ENCODE measurements around the gene MUC2. TPM values are rescaled to one million over a fixed set of nuclear protein-coding genes. Genes with fewer than 3 reads are reported as not detected.

The MUC2 gene
- not detected for total RNA-seq (ENCODE audit: unreplicated experiment)
- long read RNA-seq = 0 reads

- no peak for DNase-seq
- H3K27me3 Mint-ChIP-seq (ENCODE audit: unreplicated experiment) = peaks cover 4% of the 10 kb centered on the region
- no peaks in the 10 kb centered on the region for H3K4me1 Mint-ChIP-seq (ENCODE audit: low read depth, unreplicated experiment)
- no peaks in the 10 kb centered on the region for H3K36me3 Mint-ChIP-seq (ENCODE audit: unreplicated experiment)
- H3K9me3 Mint-ChIP-seq (ENCODE audit: unreplicated experiment) = no peaks in the 10 kb centered on the region
- no peak within 1 kb of the TSS for H3K27ac Mint-ChIP-seq (ENCODE audit: unreplicated experiment)
- H3K4me3 Mint-ChIP-seq (ENCODE audit: unreplicated experiment) = no peak within 1 kb of the TSS
- no peak for TF ChIP-seq CTCF (IDR thresholded peaks at IDR 0.05; ENCODE audit: partially characterized antibody, unreplicated experiment)
These were observed at the start of gene MUC2 for GRCh38 chr11:1074244-1075221. Gene MUC2 (plus strand): TSS chr11:1074874.

- peaks cover 12% of the 10 kb centered on the region for H3K27me3 Mint-ChIP-seq (ENCODE audit: unreplicated experiment)
- TF ChIP-seq CTCF (IDR thresholded peaks at IDR 0.05; ENCODE audit: partially characterized antibody, unreplicated experiment) = no peak
- DNase-seq = no peak
- H3K36me3 Mint-ChIP-seq (ENCODE audit: unreplicated experiment) = peaks cover 9% of the 10 kb centered on the region
- no peak overlapping the region for H3K27ac Mint-ChIP-seq (ENCODE audit: unreplicated experiment)
- H3K4me3 Mint-ChIP-seq (ENCODE audit: unreplicated experiment) = no peak overlapping the region
- H3K9me3 Mint-ChIP-seq (ENCODE audit: unreplicated experiment) = peaks cover 17% of the 10 kb centered on the region
- H3K4me1 Mint-ChIP-seq (ENCODE audit: low read depth, unreplicated experiment) = peaks cover 2% of the 10 kb centered on the region
These were observed 49.1 kb upstream of the MUC2 start for GRCh38 chr11:1025410-1026162.

DNA sequence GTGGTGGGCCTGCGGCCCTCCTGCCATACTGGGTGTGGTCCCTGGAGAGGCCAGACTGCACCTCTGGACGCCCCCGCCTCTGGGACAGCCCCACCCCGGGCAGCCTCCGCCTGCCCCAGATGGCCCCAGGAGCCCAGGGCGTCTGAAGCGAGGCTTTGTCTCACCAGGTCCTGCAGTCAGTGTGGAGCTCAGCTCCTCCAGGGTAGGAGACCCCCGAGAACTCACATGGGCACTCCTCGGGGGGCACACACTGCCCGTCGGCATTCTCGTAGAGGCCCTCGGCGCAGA is 48.6 kb upstream of the MUC2 start:
- Mint-ChIP-seq H3K4me3 (ENCODE audit: unreplicated experiment) (no peak overlapping the region), H3K4me1 (ENCODE audit: low read depth, unreplicated experiment) (peaks cover 2% of the 10 kb centered on the region), H3K9me3 (ENCODE audit: unreplicated experiment) (peaks cover 17% of the 10 kb centered on the region), H3K27me3 (ENCODE audit: unreplicated experiment) (peaks cover 12% of the 10 kb centered on the region), H3K27ac (ENCODE audit: unreplicated experiment) (no peak overlapping the region), H3K36me3 (ENCODE audit: unreplicated experiment) (peaks cover 9% of the 10 kb centered on the region)
- no peak for TF ChIP-seq CTCF (IDR thresholded peaks at IDR 0.05; ENCODE audit: partially characterized antibody, unreplicated experiment)
- DNase-seq = no peak

GRCh38 chr11:1026641-1027482 is 47.8 kb upstream of the MUC2 start:
- Mint-ChIP-seq H3K27me3 (ENCODE audit: unreplicated experiment) (peaks cover 12% of the 10 kb centered on the region), H3K9me3 (ENCODE audit: unreplicated experiment) (peaks cover 17% of the 10 kb centered on the region), H3K36me3 (ENCODE audit: unreplicated experiment) (peaks cover 9% of the 10 kb centered on the region), H3K4me3 (ENCODE audit: unreplicated experiment) (no peak overlapping the region), H3K4me1 (ENCODE audit: low read depth, unreplicated experiment) (peaks cover 2% of the 10 kb centered on the region), H3K27ac (ENCODE audit: unreplicated experiment) (no peak overlapping the region)
- no peak for TF ChIP-seq CTCF (IDR thresholded peaks at IDR 0.05; ENCODE audit: partially characterized antibody, unreplicated experiment)
- DNase-seq = no peak
